GM10266 (cell line): ENCODE results near the gene ZNF606.
"Not testable (repeated sequence)": the region's sequence is repeated elsewhere in the genome, so short reads cannot be mapped to it uniquely, and the experiment has no call there.

ENCODE experiments used
- DNase-seq: peaks from one replicate; pipeline ENCODE4 v3.0.0; 2012; ENCODE audit errors: extremely low spot score
- CTCF ChIP-seq: IDR thresholded peaks from 2 replicates; pipeline ENCODE4 v1.5.1; 2012; ENCODE audit warnings: mild to moderate bottlenecking, low read depth; ENCODE audit not compliant: control insufficient read depth, insufficient read depth; ENCODE audit errors: missing control alignments

Gene ZNF606

GRCh38 chr19:58009666-58010301 lies 7.2 kb upstream of the ZNF606 start:
- DNase-seq = peak; percentile 90
- TF ChIP-seq CTCF = no peak

GRCh38 chr19:58009301-58009665 lies 6.7 kb upstream of the ZNF606 start:
- DNase-seq = no peak
- TF ChIP-seq CTCF = no peak

GRCh38 chr19:58008877-58009276 lies 6.3 kb upstream of the ZNF606 start:
- not testable (repeated sequence) for DNase-seq

GRCh38 chr19:58007285-58007684 lies 4.7 kb upstream of the ZNF606 start:
- no peak for DNase-seq
- no peak for TF ChIP-seq CTCF

- DNase-seq = no peak
- no peak for TF ChIP-seq CTCF
These were observed 681 bp upstream of the ZNF606 start for GRCh38 chr19:58003174-58003828.

GRCh38 chr19:58001895-58002369 lies 688 bp downstream of the ZNF606 start:
- DNase-seq = peak; percentile 36
- no peak for TF ChIP-seq CTCF

GRCh38 chr19:58000677-58001076 lies 1.9 kb downstream of the ZNF606 start:
- no peak for DNase-seq
- TF ChIP-seq CTCF = no peak
